ENCODE measurements around the gene DYNLRB1.
A peak's percentile ranks its signal among the peaks of the same experiment; 100 is the strongest.

Gene DYNLRB1

GRCh38 chr20:34579191-34579978, 63.2 kb downstream of the DYNLRB1 start:
- H3K27me3 ChIP-seq (replicated peaks; ENCODE audit: control insufficient read depth, insufficient read depth, low read length) = no peaks in the 10 kb centered on the region
- no peak for TF ChIP-seq CTCF (IDR thresholded peaks at IDR 0.05; ENCODE audit: insufficient read depth, low read length, poor library complexity, severe bottlenecking)
- DNase-seq (ENCODE audit: extremely low read depth, insufficient read length) = no peak
- peaks cover 1% of the 10 kb centered on the region for H3K36me3 ChIP-seq (ENCODE audit: control insufficient read depth, insufficient read depth, low read length)
- no peak overlapping the region for H3K4me3 ChIP-seq (replicated peaks; ENCODE audit: low read depth, low read length)

DNA sequence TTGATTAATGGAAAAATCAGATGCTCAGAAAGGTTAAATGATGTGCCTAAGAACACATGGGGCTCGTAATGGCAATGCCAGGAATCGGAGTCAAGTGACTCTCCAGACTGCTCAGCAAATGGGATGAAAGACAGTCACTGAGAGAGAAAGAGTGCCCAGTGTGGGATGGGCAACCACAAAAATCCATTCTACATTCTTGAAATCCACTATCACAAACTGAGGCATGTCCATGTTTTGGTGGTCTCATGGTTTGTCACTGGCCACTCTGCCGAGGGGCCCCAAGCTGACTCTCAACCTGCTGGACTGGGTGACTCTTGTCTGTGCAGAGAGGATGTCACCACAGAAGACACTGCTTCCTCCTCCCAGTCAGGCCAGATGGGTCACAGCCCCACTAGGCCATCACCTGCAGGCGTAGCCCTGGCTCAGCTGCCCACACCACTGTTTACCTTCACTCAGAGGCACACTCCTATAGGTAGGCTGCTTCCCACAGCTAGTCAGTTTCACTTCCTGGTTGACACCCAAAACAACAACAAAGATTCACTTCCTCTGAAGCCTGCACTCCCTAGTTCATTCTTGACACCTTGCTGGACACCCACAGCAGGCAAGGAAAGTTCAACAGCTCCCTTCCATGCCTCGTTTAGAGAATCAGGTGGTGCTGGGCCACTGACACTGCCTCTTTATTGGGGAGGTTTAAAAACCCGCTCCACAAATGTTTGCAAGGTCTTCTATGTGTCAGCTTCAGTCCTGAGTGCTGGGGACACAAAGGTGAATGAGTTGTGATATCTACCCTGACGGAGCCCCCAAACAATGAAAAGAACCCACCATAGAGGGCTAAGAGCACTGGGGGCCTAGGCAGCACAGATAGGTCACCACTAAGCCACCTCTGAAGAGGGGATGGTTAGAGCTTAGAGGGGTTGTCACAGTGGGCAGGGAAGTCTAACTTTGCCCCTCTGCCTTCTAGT, 64.0 kb downstream of the DYNLRB1 start:
- Histone ChIP-seq H3K4me3 (replicated peaks; ENCODE audit: low read depth, low read length) (no peak overlapping the region), H3K27me3 (replicated peaks; ENCODE audit: control insufficient read depth, insufficient read depth, low read length) (no peaks in the 10 kb centered on the region), H3K36me3 (ENCODE audit: control insufficient read depth, insufficient read depth, low read length) (peaks cover 4% of the 10 kb centered on the region)
- peak; percentile 56 for DNase-seq (ENCODE audit: extremely low read depth, insufficient read length)
- no peak for TF ChIP-seq CTCF (IDR thresholded peaks at IDR 0.05; ENCODE audit: insufficient read depth, low read length, poor library complexity, severe bottlenecking)

GRCh38 chr20:34581341-34582184, 65.3 kb downstream of the DYNLRB1 start:
- DNase-seq (ENCODE audit: extremely low read depth, insufficient read length) = no peak
- no peak for TF ChIP-seq CTCF (IDR thresholded peaks at IDR 0.05; ENCODE audit: insufficient read depth, low read length, poor library complexity, severe bottlenecking)
- Histone ChIP-seq H3K27me3 (replicated peaks; ENCODE audit: control insufficient read depth, insufficient read depth, low read length) (no peaks in the 10 kb centered on the region), H3K4me3 (replicated peaks; ENCODE audit: low read depth, low read length) (no peak overlapping the region), H3K36me3 (ENCODE audit: control insufficient read depth, insufficient read depth, low read length) (peaks cover 4% of the 10 kb centered on the region)

GRCh38 chr20:34582221-34582620, 66.0 kb downstream of the DYNLRB1 start:
- no peak overlapping the region for H3K4me3 ChIP-seq (replicated peaks; ENCODE audit: low read depth, low read length)
- no peak for DNase-seq (ENCODE audit: extremely low read depth, insufficient read length)
- no peak for TF ChIP-seq CTCF (IDR thresholded peaks at IDR 0.05; ENCODE audit: insufficient read depth, low read length, poor library complexity, severe bottlenecking)
- no peaks in the 10 kb centered on the region for H3K27me3 ChIP-seq (replicated peaks; ENCODE audit: control insufficient read depth, insufficient read depth, low read length)
- peaks cover 4% of the 10 kb centered on the region for H3K36me3 ChIP-seq (ENCODE audit: control insufficient read depth, insufficient read depth, low read length)

GRCh38 chr20:34582911-34583310, 66.7 kb downstream of the DYNLRB1 start:
- Histone ChIP-seq H3K36me3 (ENCODE audit: control insufficient read depth, insufficient read depth, low read length) (peaks cover 4% of the 10 kb centered on the region), H3K4me3 (replicated peaks; ENCODE audit: low read depth, low read length) (no peak overlapping the region), H3K27me3 (replicated peaks; ENCODE audit: control insufficient read depth, insufficient read depth, low read length) (no peaks in the 10 kb centered on the region)
- no peak for TF ChIP-seq CTCF (IDR thresholded peaks at IDR 0.05; ENCODE audit: insufficient read depth, low read length, poor library complexity, severe bottlenecking)
- DNase-seq (ENCODE audit: extremely low read depth, insufficient read length) = no peak
